ENCODE measurements around the gene TRIM50. TPM values are rescaled to one million over a fixed set of nuclear protein-coding genes. Genes with fewer than 3 reads are reported as not detected.

Gene TRIM50
- polyA plus RNA-seq, 1 donor from 2014 or later: not detected

Other genes starting within 250 kb of the TRIM50 start
- 0.19 TPM for gene SPDYE9, start 242.0 kb downstream of the TRIM50 start, polyA plus RNA-seq
- gene NSUN5, start 19.3 kb downstream of the TRIM50 start, polyA plus RNA-seq: 58.4 TPM
- gene FKBP6, start 79 bp upstream of the TRIM50 start, polyA plus RNA-seq: not detected
- not detected for gene FZD9, start 105.7 kb upstream of the TRIM50 start, polyA plus RNA-seq
- 22.4 TPM for gene BAZ1B, start 194.2 kb upstream of the TRIM50 start, polyA plus RNA-seq
- 78.5 TPM for gene BCL7B, start 229.6 kb upstream of the TRIM50 start, polyA plus RNA-seq

Data from IgD-negative memory B cell (primary cell).